Measurements from ENCODE around the gene CDCA4. TPM values are rescaled to one million over a fixed set of nuclear protein-coding genes. Genes with fewer than 3 reads are reported as not detected.

Gene CDCA4
- total RNA-seq, 1 donor from 2014 or later, result 50.8 TPM

DNA sequence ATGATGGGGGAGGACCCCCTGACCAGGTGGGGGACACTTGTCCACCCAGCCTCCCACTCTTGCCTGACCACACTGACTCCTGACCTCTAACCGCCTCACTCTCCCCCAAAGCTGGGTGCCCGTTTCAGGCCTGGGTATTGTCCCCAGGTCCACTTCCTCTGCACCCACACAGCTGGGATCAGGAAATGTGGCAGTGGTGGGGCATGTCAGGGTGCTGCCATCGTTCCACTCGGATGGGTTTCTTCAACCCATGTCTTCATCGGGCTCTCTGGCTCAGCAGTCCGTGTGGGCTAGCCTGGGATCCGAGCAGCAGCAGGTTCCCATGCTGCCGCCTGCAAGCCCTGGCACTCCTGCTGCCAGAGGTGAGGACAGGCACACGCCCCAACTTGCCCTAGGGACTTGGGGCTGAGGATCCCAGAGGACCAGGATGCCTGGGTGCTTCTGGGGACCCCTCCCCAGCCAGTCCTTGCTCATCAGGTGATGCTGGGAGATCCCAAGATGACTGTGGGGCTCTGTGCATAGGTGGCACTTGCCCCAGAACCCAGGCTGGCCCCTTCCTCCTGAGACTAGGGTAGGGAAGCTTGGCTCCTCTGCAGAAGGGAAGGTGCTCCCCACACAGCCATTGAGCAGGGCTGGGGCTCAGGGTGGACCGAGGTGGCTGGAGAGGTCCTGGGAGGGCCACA lies 38.2 kb downstream of the CDCA4 start:
- Histone ChIP-seq H3K4me3 (ENCODE audit: low read depth, low read length) (no peak overlapping the region), H3K36me3 (ENCODE audit: control insufficient read depth, insufficient read depth, low read length) (no peaks in the 10 kb centered on the region), H3K27me3 (ENCODE audit: control insufficient read depth, insufficient read depth, low read length) (no peaks in the 10 kb centered on the region)
- DNase-seq (ENCODE audit: low read depth), result peak; percentile 55
- no peak for FAIRE-seq
- no peak for TF ChIP-seq CTCF (IDR thresholded peaks at IDR 0.05; ENCODE audit: insufficient read depth, low read length, severe bottlenecking)

DNA sequence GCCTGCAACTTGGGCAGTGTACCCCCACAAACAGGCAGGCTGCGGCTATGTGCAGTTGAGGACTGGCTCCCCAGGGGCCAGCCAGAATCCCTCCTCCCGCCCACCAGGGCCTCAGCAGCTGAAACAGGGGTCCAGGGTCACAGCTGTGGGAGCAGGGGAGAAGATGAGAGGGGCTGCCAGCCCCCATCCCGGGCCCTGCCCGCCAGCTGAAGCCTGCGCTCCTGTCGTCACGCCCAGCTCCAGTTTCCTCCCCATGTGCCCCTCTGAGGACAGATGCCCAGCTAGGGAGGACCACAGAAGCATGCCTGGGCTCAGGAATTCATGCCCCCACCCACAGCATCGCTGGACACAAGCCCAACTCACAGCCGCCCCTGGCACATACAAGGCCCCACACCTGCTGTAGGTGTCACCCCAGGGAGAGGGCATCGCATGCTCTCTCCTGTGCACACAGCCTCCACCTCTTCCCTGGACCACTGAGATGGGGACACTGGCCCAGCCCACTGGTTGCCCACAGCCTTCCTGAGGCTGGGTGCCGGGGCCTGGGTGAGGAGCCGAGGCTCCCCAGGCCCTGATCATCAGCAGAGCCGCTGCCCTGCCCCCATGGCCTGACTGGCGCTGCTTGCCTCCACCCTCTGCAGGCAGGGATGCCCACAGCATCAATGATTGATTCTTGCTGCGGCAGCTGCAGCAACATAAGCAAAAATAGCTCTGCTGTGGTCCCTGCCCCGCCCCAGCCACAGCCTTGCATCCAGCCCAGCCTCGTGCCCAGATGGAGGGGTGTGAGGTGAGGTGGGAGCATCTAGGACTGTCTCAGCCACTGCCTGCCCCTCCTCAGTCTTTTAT lies 39.0 kb downstream of the CDCA4 start:
- no peaks in the 10 kb centered on the region for H3K27me3 ChIP-seq (ENCODE audit: control insufficient read depth, insufficient read depth, low read length)
- H3K36me3 ChIP-seq (ENCODE audit: control insufficient read depth, insufficient read depth, low read length), result no peaks in the 10 kb centered on the region
- no peak overlapping the region for H3K4me3 ChIP-seq (ENCODE audit: low read depth, low read length)
- no peak for TF ChIP-seq CTCF (IDR thresholded peaks at IDR 0.05; ENCODE audit: insufficient read depth, low read length, severe bottlenecking)
- FAIRE-seq (no peak), DNase-seq (ENCODE audit: low read depth) (no peak)

DNA sequence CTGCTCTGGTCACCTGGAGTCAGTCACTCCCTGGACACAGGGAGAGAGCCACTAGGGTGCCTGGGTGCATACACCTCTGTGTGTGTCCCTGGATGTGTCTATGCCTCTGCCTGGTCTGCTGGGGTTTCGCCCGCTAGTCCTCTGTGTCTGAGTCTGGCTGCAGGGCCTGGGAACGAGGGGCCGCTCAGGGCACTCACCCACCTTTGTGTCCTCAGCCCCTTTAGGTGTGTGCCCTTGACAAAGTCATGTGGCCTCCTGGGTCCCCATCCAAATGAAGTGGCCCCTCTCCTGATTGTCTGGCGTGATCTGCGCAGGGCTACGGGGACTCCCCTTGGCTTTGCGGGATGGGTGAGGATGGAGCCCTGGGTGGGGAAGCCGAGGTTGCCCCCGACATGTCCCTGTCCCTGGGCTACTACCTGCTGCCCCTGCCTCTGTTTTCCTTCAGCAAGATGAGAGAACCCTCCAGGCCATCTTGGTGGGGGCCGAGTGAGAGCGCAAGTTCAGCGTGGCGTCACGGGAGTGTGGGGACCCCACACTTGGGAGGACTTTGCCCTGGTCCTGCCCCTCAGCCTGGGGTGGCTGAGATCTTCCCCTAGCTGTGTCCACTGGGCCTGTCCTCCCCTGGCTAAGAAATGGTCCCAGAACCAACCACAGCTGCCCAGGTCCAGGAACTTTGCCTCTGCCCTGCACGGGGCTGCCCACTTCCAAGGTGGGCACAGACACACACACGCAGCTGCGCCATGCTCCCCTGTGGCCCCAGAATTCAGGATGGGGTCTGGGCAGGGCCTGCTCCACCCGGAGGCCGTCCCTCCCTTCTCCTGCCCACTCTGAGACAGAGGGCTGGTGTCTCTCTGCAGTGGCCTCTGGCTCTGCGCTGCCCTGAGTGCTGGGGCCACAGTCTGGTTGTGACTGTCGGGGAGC lies 40.0 kb downstream of the CDCA4 start:
- no peaks in the 10 kb centered on the region for H3K27me3 ChIP-seq (ENCODE audit: control insufficient read depth, insufficient read depth, low read length)

DNA sequence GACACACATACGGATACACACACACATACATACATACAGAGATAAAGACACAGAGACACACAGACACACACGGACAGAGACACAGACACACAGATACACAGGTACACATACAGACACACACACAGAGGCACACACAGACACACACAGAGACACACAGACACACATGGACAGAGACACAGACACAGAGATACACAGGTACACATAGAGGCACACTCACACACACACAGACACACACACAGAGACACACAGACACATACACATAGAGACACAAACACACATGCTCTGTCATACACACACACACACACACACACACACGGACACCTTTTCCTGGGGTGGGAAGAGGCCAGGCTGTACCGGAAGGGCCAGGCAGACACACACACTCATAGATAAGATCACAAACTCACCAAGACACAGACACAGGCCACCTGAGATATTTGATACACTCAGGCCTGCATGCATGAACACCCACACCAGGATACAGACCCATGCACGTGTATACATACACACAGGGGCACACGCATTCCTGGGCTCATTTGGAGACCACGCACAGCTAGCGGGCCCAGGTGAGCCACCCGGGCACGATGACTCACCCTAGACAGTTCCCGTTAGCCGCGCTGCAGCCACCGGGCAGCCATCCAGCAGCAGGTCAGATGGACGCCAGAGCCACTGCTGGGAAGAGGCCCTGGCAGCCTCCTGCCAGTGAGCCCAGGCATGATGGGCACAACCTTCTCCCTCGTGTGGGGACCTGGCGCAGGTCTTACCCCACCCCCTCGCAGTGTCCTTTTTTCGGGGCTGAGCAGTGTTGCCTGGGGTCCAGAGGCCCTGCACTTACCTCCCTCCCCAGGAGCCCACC lies 40.9 kb downstream of the CDCA4 start:
- peak; percentile 99 for FAIRE-seq
- peak; percentile 57 for DNase-seq (ENCODE audit: low read depth)
- no peaks in the 10 kb centered on the region for H3K27me3 ChIP-seq (ENCODE audit: control insufficient read depth, insufficient read depth, low read length)
- H3K36me3 ChIP-seq (ENCODE audit: control insufficient read depth, insufficient read depth, low read length), result no peaks in the 10 kb centered on the region
- no peak overlapping the region for H3K4me3 ChIP-seq (ENCODE audit: low read depth, low read length)
- no peak for TF ChIP-seq CTCF (IDR thresholded peaks at IDR 0.05; ENCODE audit: insufficient read depth, low read length, severe bottlenecking)

More for the DNA sequence above, 40.0 kb downstream of the CDCA4 start:
- no peak overlapping the region for H3K4me3 ChIP-seq (ENCODE audit: low read depth, low read length)
- FAIRE-seq, result no peak
- no peak for TF ChIP-seq CTCF (IDR thresholded peaks at IDR 0.05; ENCODE audit: insufficient read depth, low read length, severe bottlenecking)
- H3K36me3 ChIP-seq (ENCODE audit: control insufficient read depth, insufficient read depth, low read length), result no peaks in the 10 kb centered on the region
- no peak for DNase-seq (ENCODE audit: low read depth)
